Astrocyte of the spinal cord (primary cell): ENCODE data around the gene CHCHD6.
A peak's percentile ranks its signal among the peaks of the same experiment; 100 is the strongest.
"Not testable (repeated sequence)": the region's sequence is repeated elsewhere in the genome, so short reads cannot be mapped to it uniquely, and the experiment has no call there.

Experiments
- DNase-seq: peaks from one replicate; pipeline ENCODE4 v3.0.0; 2011; ENCODE audit warnings: low read depth, low spot score
- H3K4me3 ChIP-seq: 2 replicates; pipeline ENCODE4 v1.5.1; 2011; ENCODE audit warnings: low read depth, mild to moderate bottlenecking, low read length, moderate library complexity
- in situ Hi-C: cut with HindIII; loops from 2 replicates; pipeline ENCODE4 v1.10.0; 2017; ENCODE audit warnings: low sequenced_read_pairs
- TF ChIP-seq, protein P1 (sequence below): IDR thresholded peaks from 2 replicates; pipeline ENCODE4 v1.5.1; 2012; ENCODE audit warnings: low read depth, mild to moderate bottlenecking, low read length, inconsistent platforms

The CHCHD6 gene

DNA sequence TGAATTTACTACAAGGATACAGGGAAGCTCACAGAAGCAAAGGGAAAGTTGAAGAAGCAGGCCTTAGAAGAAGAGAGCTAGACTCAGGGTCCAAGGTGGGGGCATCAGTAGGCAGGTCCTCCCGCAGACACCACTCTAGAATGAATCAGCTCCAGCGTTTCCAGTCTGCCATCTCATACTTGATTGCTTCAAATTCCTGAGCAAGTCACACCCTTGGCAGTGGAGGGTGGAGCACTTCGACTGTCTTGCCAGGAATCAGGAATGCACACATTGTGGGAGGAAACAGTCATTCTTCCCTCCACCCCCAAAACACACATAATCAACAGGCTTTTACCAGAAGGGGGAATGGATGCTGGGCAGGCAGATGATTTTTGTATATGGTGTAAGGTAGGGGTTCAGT lies 78.5 kb downstream of the CHCHD6 start:
- DNase-seq, result peak; percentile 85
- H3K4me3 ChIP-seq, result no peak overlapping the region
- TF ChIP-seq, protein P1, sequence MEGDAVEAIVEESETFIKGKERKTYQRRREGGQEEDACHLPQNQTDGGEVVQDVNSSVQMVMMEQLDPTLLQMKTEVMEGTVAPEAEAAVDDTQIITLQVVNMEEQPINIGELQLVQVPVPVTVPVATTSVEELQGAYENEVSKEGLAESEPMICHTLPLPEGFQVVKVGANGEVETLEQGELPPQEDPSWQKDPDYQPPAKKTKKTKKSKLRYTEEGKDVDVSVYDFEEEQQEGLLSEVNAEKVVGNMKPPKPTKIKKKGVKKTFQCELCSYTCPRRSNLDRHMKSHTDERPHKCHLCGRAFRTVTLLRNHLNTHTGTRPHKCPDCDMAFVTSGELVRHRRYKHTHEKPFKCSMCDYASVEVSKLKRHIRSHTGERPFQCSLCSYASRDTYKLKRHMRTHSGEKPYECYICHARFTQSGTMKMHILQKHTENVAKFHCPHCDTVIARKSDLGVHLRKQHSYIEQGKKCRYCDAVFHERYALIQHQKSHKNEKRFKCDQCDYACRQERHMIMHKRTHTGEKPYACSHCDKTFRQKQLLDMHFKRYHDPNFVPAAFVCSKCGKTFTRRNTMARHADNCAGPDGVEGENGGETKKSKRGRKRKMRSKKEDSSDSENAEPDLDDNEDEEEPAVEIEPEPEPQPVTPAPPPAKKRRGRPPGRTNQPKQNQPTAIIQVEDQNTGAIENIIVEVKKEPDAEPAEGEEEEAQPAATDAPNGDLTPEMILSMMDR, result no peak
- in situ Hi-C loops, result no loop called here

DNA sequence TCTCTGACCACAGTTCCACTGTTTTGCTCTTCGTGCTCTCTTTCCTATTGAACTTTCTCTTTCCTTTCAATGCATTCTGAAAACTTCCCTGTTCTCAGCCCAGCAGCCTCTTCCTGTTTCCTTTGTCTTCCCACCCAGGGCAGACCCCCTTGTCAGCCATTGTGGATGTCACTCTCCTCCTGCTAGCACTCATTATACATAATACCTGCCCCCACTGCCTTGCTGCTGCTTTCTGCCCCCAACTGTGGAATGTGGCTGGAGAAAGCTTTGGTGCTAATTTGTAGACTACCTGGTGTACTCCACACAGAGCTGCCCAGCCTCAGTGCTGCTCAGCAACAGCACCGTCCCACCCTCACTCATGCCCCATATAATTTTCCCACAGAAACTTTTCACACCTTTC lies 80.2 kb downstream of the CHCHD6 start:
- no peak for DNase-seq
- H3K4me3 ChIP-seq, result no peak overlapping the region
- in situ Hi-C loops, result no loop called here
- TF ChIP-seq, protein P1, result no peak

DNA sequence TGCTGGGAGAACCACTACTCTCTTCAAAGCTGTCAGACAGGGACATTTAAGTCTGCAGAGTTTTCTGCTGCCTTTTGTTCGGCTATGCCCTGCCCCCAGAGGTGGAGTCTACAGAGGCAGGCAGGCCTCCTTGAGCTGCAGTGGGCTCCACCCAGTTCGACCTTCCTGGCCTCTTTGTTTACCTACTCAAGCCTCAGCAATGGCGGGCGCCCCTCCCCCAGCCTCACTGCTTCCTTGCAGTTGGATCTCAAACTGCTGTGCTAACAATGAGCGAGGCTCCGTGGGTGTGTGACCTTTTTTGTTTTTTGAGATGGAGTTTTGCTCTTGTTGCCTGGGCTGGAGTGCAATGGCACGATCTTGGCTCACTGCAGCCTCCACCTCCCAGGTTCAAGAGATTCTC lies 87.3 kb downstream of the CHCHD6 start:
- in situ Hi-C loops, H3K4me3 ChIP-seq, DNase-seq: not testable (repeated sequence)

DNA sequence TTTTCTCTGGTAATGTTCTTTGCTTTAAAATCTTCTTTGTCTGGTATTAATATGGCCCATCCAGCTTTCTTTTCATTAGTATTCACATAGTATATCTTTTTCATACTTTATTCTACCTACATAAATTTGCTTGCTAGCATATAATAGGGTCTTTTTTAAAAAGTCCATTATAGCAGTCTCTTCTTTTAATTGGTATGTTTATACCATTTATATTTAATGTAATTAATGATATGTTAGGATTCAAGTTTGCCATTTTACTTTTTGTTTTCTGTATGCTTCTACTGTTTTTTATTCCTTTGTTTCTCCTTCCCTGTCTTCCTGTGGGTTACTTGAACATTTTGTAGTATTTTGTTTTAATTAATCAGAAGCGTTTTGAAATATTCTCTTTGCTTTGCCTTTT lies 89.0 kb downstream of the CHCHD6 start:
- in situ Hi-C loops, result no loop called here
- no peak for DNase-seq
- H3K4me3 ChIP-seq, result no peak overlapping the region
- TF ChIP-seq, protein P1, result no peak

DNA sequence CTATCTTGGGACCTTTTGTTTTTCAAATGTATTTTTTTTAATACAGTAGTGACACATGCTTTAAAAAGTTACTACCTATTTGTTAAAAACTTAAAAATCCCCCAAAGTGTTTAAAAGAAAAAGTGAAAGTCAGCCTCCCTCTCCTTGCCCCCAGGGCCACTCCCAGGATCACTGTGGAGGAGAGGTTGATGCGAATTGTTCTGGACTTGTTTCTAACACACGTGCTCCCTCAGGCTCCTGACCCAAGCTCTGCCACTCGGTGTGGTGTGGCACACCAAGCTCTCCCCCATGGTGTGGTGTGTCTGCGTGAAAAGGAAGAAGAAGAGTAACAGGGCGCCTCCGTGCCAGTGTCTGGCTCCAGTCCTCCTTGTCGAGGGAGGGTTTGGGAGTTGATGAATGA lies 93.5 kb downstream of the CHCHD6 start:
- DNase-seq, result no peak
- no peak overlapping the region for H3K4me3 ChIP-seq

DNA sequence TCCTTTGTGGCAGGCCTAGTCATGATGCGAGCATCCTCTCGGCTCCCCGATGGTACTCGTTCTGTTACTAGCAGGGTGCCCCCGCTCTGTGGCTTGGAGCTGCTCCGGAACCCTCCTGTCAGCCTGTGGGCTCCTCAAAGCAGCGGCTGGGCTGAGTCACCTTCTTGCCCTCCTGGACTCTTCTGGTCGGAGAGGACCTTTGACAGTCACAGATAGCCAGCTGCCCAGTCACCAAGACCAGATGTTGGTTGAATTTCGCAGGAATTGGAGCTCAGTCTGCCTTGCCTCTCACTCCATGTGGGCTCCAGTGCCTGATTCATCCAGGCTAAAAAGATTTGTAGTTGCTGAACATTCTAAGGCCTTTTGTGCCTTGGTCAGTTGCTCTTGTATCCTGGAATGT lies 94.5 kb downstream of the CHCHD6 start:
- DNase-seq, result peak; percentile 73
- in situ Hi-C loops, result no loop called here
- H3K4me3 ChIP-seq, result no peak overlapping the region
- TF ChIP-seq, protein P1, result no peak

More for the DNA sequence above, 93.5 kb downstream of the CHCHD6 start:
- in situ Hi-C loops, result no loop called here
- TF ChIP-seq, protein P1, result no peak

DNA sequence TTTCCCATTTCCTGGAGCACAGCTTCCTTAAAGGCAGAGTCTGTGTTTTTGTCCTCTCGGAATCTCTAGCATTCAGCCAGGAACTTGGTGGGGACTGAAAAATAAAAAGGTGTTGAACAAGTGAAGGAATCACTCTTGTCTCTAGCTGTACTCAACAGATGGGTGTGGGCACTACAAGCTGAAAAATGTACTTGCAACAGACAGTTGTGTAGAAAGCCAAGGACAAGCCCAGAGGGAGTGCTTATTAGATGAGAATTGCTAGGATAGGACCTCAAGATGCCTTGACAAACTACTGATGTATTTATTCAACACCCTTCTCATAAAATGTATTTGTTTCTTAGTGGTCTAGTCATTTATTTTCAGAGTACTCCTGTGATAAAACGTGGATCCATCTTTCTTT lies 95.1 kb downstream of the CHCHD6 start:
- in situ Hi-C loops, result no loop called here
- TF ChIP-seq, protein P1, result no peak
- no peak for DNase-seq
- no peak overlapping the region for H3K4me3 ChIP-seq

DNA sequence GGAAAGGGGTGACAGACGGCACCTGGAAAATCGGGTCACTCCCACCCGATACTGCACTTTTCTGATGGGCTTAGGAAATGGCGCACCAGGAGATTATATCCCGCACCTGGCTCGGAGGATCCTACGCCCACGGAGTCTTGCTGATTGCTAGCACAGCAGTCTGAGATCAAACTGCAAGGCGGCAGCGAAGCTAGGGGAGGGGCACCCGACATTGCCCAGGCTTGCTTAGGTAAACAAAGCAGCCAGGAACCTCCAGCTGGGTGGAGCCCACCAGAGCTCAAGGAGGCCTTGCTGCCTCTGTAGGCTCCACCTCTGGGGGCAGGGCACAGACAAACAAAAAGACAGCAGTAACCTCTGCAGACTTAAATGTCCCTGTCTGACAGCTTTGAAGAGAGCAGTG lies 97.3 kb downstream of the CHCHD6 start:
- in situ Hi-C loops, H3K4me3 ChIP-seq, DNase-seq: not testable (repeated sequence)
